HepG2 (cell line): Measurements from ENCODE around the gene ZNF581.

Source experiments
- BHLHE40 ChIP-seq: IDR thresholded peaks from 2 replicates; pipeline ENCODE4 v1.6.1; 2011; ENCODE audit warnings: low read length, improper control_type of control experiment
- CTCF ChIP-seq: sonication (generic); formaldehyde crosslinking; IDR thresholded peaks from 2 replicates; pipeline ENCODE4 v1.5.0; 2020; ENCODE audit warnings: mild to moderate bottlenecking, missing genetic modification reagents, moderate library complexity
- HCFC1 ChIP-seq: fragments of 150-350 bp; IDR thresholded peaks from 2 replicates; pipeline ENCODE4 v1.6.1; 2014; ENCODE audit warnings: low read depth, low read length
- NFYB ChIP-seq: sonication (generic); formaldehyde crosslinking; IDR thresholded peaks from 2 replicates; pipeline ENCODE4 v1.4.0; 2020; ENCODE audit warnings: missing genetic modification reagents
- NR2C2 ChIP-seq: sonication (generic); formaldehyde crosslinking; IDR thresholded peaks from 2 replicates; pipeline ENCODE4 v1.4.0; 2020; ENCODE audit warnings: missing genetic modification reagents, mild to moderate bottlenecking, moderate library complexity, borderline replicate concordance
- PCBP1 ChIP-seq: fragments of 200-400 bp; formaldehyde crosslinking; IDR thresholded peaks from 2 replicates; pipeline ENCODE4 v1.6.1; 2017; ENCODE audit warnings: mild to moderate bottlenecking, low read depth, low read length, borderline replicate concordance
- SMARCC2 ChIP-seq: fragments of 450-650 bp; IDR thresholded peaks from 2 replicates; pipeline ENCODE4 v1.6.1; 2017; ENCODE audit warnings: antibody characterized with exemption, mild to moderate bottlenecking
- SYNCRIP ChIP-seq: fragments of 200-400 bp; formaldehyde crosslinking; IDR thresholded peaks from 2 replicates; pipeline ENCODE4 v1.6.1; 2018; ENCODE audit warnings: mild to moderate bottlenecking, low read depth, low read length; ENCODE audit not compliant: insufficient read depth
- TCF7L2 ChIP-seq: IDR thresholded peaks from 2 replicates; pipeline ENCODE4 v1.6.1; 2011; ENCODE audit warnings: mild to moderate bottlenecking, low read depth, low read length, moderate library complexity
- ZNF577 ChIP-seq: sonication (generic); formaldehyde crosslinking; IDR thresholded peaks from 2 replicates; pipeline ENCODE4 v1.4.0; 2020; ENCODE audit warnings: mild to moderate bottlenecking, low read depth, missing genetic modification reagents, borderline replicate concordance

GRCh38 chr19:55652311-55653128 is 9.1 kb downstream of the ZNF581 start:
- TF ChIP-seq NR2C2 (CRISPR knock-in tag) (no peak), SYNCRIP (no peak), SMARCC2 (no peak), ZNF577 (no peak), BHLHE40 (no peak), PCBP1 (no peak), TCF7L2 (no peak), HCFC1 (no peak), NFYB (no peak), CTCF (CRISPR knock-in tag) (no peak)
